ENCODE data around the gene DLG2.

DLG2 gene

DNA sequence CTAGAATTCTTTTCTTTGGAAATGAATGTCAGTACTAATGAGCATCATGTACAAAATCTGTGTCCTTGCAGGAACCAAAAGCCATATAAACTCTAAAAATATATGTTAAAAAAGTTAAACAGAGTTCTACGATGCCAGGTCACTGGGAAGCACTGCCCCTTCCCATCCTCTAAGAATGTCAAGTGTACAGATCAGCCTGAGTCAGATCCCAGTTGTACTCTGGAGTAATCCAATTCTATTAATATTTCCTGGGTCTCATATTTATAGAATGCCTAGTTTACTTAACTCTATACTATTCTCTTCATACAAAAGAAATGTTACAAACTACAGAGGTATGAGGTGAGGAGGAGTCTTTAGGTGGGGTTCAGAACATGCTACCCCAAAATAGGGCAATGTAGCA, 460.1 kb downstream of the DLG2 start:
- Histone ChIP-seq H3K27me3 (replicated peaks in 2 of 5; ENCODE audit: control insufficient read depth in 4 of 5, insufficient read depth in 5 of 5, low read length in 4 of 5) (no peaks in the 10 kb centered on the region), H3K27ac (ENCODE audit: insufficient read depth in 1 of 2, low read depth in 1 of 2, low read length in 2 of 2, poor library complexity in 1 of 2, severe bottlenecking in 2 of 2) (no peak overlapping the region), H3K4me3 (ENCODE audit: control insufficient read depth in 1 of 7, extremely low read depth in 1 of 7, insufficient read depth in 4 of 7, low read depth in 2 of 7, low read length in 6 of 7) (no peak overlapping the region), H3K9me3 (ENCODE audit: control extremely low read depth in 1 of 5, control insufficient read depth in 4 of 5, insufficient read depth in 2 of 5, low read depth in 1 of 5, low read length in 4 of 5) (peaks cover 0 to 8% (median 0%) of the 10 kb centered on the region in 5 experiments), H3K4me1 (ENCODE audit: control extremely low read depth in 1 of 4, control insufficient read depth in 4 of 4, insufficient read depth in 4 of 4, low read length in 3 of 4) (no peaks in the 10 kb centered on the region), H3K36me3 (ENCODE audit: control insufficient read depth in 4 of 4, insufficient read depth in 4 of 4, low read length in 3 of 4) (no peaks in the 10 kb centered on the region)
- WGBS (ENCODE audit: insufficient coverage), result no CpG with 5 or more reads among the region's 1 CpG
- CTCF ChIA-PET, result no interaction called here
- POLR2A ChIA-PET, result no interaction called here
- DNase-seq, result no peak

DNA sequence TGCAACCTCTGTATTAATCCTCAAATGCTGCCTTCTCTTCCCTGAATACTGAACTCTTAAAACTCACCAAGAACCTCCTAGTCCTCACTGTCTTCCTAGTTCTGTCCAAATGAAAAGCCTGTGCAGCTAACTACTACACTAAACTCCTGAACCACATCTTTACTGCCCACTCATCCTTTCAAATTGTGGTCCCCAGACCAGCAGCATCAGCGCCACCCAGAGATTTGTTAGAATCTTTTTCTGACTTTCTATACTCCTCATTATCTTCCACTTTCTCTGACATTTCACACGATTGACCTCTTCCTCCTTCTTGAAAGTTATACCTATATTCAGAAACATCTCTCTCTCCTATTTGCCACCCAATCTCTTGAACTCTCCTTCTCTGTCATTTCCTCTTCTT, 461.3 kb downstream of the DLG2 start:
- no peaks in the 10 kb centered on the region for H3K36me3 ChIP-seq (ENCODE audit: control insufficient read depth in 4 of 4, insufficient read depth in 4 of 4, low read length in 3 of 4)
- H3K27me3 ChIP-seq (replicated peaks in 2 of 5; ENCODE audit: control insufficient read depth in 4 of 5, insufficient read depth in 5 of 5, low read length in 4 of 5), result no peaks in the 10 kb centered on the region
- POLR2A ChIA-PET, result no interaction called here
- WGBS (ENCODE audit: insufficient coverage), result 91% methylated on average over 2 of the region's 2 CpGs
- H3K9me3 ChIP-seq (ENCODE audit: control extremely low read depth in 1 of 5, control insufficient read depth in 4 of 5, insufficient read depth in 2 of 5, low read depth in 1 of 5, low read length in 4 of 5), result no peaks in the 10 kb centered on the region
- CTCF ChIA-PET, result no interaction called here
- H3K27ac ChIP-seq (ENCODE audit: insufficient read depth in 1 of 2, low read depth in 1 of 2, low read length in 2 of 2, poor library complexity in 1 of 2, severe bottlenecking in 2 of 2), result no peak overlapping the region
- no peaks in the 10 kb centered on the region for H3K4me1 ChIP-seq (ENCODE audit: control extremely low read depth in 1 of 4, control insufficient read depth in 4 of 4, insufficient read depth in 4 of 4, low read length in 3 of 4)
- no peak overlapping the region for H3K4me3 ChIP-seq (ENCODE audit: control insufficient read depth in 1 of 7, extremely low read depth in 1 of 7, insufficient read depth in 4 of 7, low read depth in 2 of 7, low read length in 6 of 7)
- no peak for DNase-seq

DNA sequence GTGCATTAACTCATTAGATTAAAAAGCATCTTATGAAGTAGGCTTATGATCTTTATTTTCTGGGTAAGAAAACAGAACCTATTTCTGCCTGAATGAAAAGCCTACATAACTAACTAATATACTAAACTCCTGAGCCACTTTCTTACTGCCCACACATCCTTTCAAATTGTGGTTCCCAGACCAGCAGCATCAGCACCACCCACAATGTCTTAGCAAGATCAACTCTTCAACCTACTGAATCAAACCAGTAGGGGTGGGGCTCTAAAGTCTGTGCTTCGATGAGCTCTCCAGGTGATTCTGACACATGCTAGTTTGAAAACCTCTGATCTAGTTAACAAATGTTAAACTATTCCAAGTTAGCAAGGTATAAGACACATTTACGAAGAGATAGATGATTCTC, 462.4 kb downstream of the DLG2 start:
- Histone ChIP-seq H3K36me3 (ENCODE audit: control insufficient read depth in 4 of 4, insufficient read depth in 4 of 4, low read length in 3 of 4) (no peaks in the 10 kb centered on the region), H3K9me3 (ENCODE audit: control extremely low read depth in 1 of 5, control insufficient read depth in 4 of 5, insufficient read depth in 2 of 5, low read depth in 1 of 5, low read length in 4 of 5) (no peaks in the 10 kb centered on the region), H3K4me3 (ENCODE audit: control insufficient read depth in 1 of 7, extremely low read depth in 1 of 7, insufficient read depth in 4 of 7, low read depth in 2 of 7, low read length in 6 of 7) (no peak overlapping the region), H3K27me3 (replicated peaks in 2 of 5; ENCODE audit: control insufficient read depth in 4 of 5, insufficient read depth in 5 of 5, low read length in 4 of 5) (no peaks in the 10 kb centered on the region), H3K27ac (ENCODE audit: insufficient read depth in 1 of 2, low read depth in 1 of 2, low read length in 2 of 2, poor library complexity in 1 of 2, severe bottlenecking in 2 of 2) (no peak overlapping the region), H3K4me1 (ENCODE audit: control extremely low read depth in 1 of 4, control insufficient read depth in 4 of 4, insufficient read depth in 4 of 4, low read length in 3 of 4) (no peaks in the 10 kb centered on the region)
- WGBS (ENCODE audit: insufficient coverage), result 91% methylated on average over 2 of the region's 2 CpGs
- CTCF ChIA-PET, result no interaction called here
- POLR2A ChIA-PET, result no interaction called here
- DNase-seq, result no peak

DNA sequence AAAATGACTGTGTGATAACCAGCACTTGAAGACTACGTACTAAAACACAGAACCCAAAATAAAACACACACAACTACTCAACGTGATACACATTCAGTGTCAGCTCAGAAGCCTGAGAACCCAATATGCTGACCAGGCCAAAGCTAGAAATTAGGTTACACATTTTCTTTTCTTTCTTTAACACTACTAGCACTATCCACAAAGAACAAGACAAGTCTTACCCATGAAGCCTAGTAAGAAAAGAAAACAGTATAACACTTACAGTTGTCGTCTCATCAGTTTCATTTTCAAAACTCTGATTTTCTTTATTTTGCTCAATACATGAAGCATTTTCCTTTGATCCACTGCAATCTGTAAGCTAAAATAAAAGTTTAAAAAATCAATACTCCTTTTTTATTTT, 472.9 kb downstream of the DLG2 start:
- Histone ChIP-seq H3K9me3 (ENCODE audit: control extremely low read depth in 1 of 5, control insufficient read depth in 4 of 5, insufficient read depth in 2 of 5, low read depth in 1 of 5, low read length in 4 of 5) (no peaks in the 10 kb centered on the region), H3K4me3 (ENCODE audit: control insufficient read depth in 1 of 7, extremely low read depth in 1 of 7, insufficient read depth in 4 of 7, low read depth in 2 of 7, low read length in 6 of 7) (no peak overlapping the region), H3K27me3 (replicated peaks in 2 of 5; ENCODE audit: control insufficient read depth in 4 of 5, insufficient read depth in 5 of 5, low read length in 4 of 5) (no peaks in the 10 kb centered on the region), H3K36me3 (ENCODE audit: control insufficient read depth in 4 of 4, insufficient read depth in 4 of 4, low read length in 3 of 4) (no peaks in the 10 kb centered on the region), H3K4me1 (ENCODE audit: control extremely low read depth in 1 of 4, control insufficient read depth in 4 of 4, insufficient read depth in 4 of 4, low read length in 3 of 4) (no peaks in the 10 kb centered on the region), H3K27ac (ENCODE audit: insufficient read depth in 1 of 2, low read depth in 1 of 2, low read length in 2 of 2, poor library complexity in 1 of 2, severe bottlenecking in 2 of 2) (no peak overlapping the region)
- 92% methylated on average over 2 of the region's 3 CpGs for WGBS (ENCODE audit: insufficient coverage)
- DNase-seq, result no peak
- CTCF ChIA-PET, result no interaction called here
- POLR2A ChIA-PET, result no interaction called here

DNA sequence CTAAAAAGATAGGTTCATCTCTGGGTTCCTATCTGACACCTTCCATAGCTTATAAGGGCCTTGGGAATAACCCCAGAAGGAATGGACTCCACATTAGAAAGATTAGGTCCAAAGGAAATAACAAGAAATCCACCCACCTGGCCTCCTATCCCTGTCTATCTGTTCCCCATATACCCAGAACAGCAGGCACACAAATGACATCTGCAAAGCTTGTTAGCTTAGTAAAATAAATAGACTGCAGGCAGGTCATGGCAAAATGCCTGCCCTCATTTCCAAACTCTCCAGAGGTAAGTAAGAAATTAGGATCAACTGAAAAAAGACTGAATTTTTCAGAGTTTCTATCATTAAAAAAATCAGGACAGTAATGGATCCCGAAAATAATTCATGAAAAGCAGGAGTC, 489.5 kb downstream of the DLG2 start:
- no peak for DNase-seq
- Histone ChIP-seq H3K27ac (ENCODE audit: insufficient read depth in 1 of 2, low read depth in 1 of 2, low read length in 2 of 2, poor library complexity in 1 of 2, severe bottlenecking in 2 of 2) (no peak overlapping the region), H3K9me3 (ENCODE audit: control extremely low read depth in 1 of 5, control insufficient read depth in 4 of 5, insufficient read depth in 2 of 5, low read depth in 1 of 5, low read length in 4 of 5) (peaks cover 0 to under 1% (median 0%) of the 10 kb centered on the region in 5 experiments), H3K36me3 (ENCODE audit: control insufficient read depth in 4 of 4, insufficient read depth in 4 of 4, low read length in 3 of 4) (no peaks in the 10 kb centered on the region), H3K27me3 (replicated peaks in 2 of 5; ENCODE audit: control insufficient read depth in 4 of 5, insufficient read depth in 5 of 5, low read length in 4 of 5) (no peaks in the 10 kb centered on the region), H3K4me3 (ENCODE audit: control insufficient read depth in 1 of 7, extremely low read depth in 1 of 7, insufficient read depth in 4 of 7, low read depth in 2 of 7, low read length in 6 of 7) (no peak overlapping the region), H3K4me1 (ENCODE audit: control extremely low read depth in 1 of 4, control insufficient read depth in 4 of 4, insufficient read depth in 4 of 4, low read length in 3 of 4) (no peaks in the 10 kb centered on the region)
- POLR2A ChIA-PET, result no interaction called here
- CTCF ChIA-PET, result no interaction called here
- WGBS (ENCODE audit: insufficient coverage), result no CpG with 5 or more reads among the region's 1 CpG

DNA sequence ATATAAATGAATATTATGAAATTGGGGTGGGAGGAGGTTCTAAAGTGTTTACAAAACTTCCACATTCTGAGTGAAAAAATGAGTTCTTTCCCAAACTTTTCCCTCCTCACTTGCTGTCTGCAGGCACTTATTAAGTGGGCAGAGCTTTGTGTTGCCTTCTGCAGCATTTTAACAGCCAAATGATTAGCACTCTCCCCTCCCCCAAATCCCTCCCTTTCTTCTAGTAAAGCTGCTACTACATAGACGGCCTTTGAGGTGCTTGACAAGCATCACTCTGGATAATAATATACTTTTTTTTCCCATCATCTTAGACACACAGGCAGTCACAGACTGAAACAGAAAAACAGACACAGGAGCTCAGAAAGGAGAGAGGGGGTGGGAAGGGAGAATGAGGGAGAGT, 493.5 kb downstream of the DLG2 start:
- ChIA-PET CTCF (no interaction called here), POLR2A (no interaction called here)
- no CpG with 5 or more reads among the region's 1 CpG for WGBS (ENCODE audit: insufficient coverage)
- DNase-seq, result no peak
- no peaks in the 10 kb centered on the region for H3K4me1 ChIP-seq (ENCODE audit: control extremely low read depth in 1 of 4, control insufficient read depth in 4 of 4, insufficient read depth in 4 of 4, low read length in 3 of 4)
- H3K27ac ChIP-seq (ENCODE audit: insufficient read depth in 1 of 2, low read depth in 1 of 2, low read length in 2 of 2, poor library complexity in 1 of 2, severe bottlenecking in 2 of 2), result no peak overlapping the region
- no peaks in the 10 kb centered on the region for H3K36me3 ChIP-seq (ENCODE audit: control insufficient read depth in 4 of 4, insufficient read depth in 4 of 4, low read length in 3 of 4)
- H3K27me3 ChIP-seq (replicated peaks in 2 of 5; ENCODE audit: control insufficient read depth in 4 of 5, insufficient read depth in 5 of 5, low read length in 4 of 5), result no peaks in the 10 kb centered on the region
- H3K9me3 ChIP-seq (ENCODE audit: control extremely low read depth in 1 of 5, control insufficient read depth in 4 of 5, insufficient read depth in 2 of 5, low read depth in 1 of 5, low read length in 4 of 5), result no peaks in the 10 kb centered on the region
- H3K4me3 ChIP-seq (ENCODE audit: control insufficient read depth in 1 of 7, extremely low read depth in 1 of 7, insufficient read depth in 4 of 7, low read depth in 2 of 7, low read length in 6 of 7), result no peak overlapping the region

DNA sequence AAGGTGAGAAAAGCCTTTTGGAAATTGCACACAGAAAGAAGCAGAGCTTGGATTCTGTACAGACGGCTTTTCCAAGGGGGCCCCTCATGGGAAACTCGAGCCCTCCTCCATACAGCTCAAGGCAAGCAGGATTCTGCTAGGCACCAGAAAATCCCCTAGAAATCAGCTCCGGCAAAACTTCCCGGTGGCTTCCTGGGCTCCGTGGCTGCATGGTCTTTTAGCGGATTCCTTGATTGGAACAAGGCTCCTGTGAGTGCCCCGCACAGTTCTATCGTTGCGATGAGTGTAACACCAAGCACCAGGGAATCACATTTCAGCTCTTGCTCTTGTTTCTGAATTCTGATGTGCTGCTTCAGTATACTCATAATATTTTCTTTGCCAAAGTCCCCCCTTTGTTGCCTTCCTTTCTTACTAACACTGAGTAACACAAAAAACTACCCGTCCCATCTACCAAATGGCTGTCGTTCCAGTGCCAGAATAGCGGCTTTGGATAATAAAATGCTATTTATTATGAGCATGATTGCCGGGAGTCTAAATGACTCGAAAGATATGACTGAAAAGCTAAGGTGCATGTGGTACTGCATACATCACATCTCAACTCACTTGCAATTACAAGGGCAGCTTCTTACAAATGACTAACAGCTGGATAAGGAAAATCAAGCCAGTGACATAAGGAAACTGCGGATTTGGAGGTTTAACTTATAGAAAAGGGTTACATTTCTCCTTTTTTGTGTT, 494.1 kb downstream of the DLG2 start:
- Histone ChIP-seq H3K9me3 (ENCODE audit: control extremely low read depth in 1 of 5, control insufficient read depth in 4 of 5, insufficient read depth in 2 of 5, low read depth in 1 of 5, low read length in 4 of 5) (no peaks in the 10 kb centered on the region), H3K4me1 (ENCODE audit: control extremely low read depth in 1 of 4, control insufficient read depth in 4 of 4, insufficient read depth in 4 of 4, low read length in 3 of 4) (no peaks in the 10 kb centered on the region), H3K27ac (ENCODE audit: insufficient read depth in 1 of 2, low read depth in 1 of 2, low read length in 2 of 2, poor library complexity in 1 of 2, severe bottlenecking in 2 of 2) (no peak overlapping the region), H3K27me3 (replicated peaks in 2 of 5; ENCODE audit: control insufficient read depth in 4 of 5, insufficient read depth in 5 of 5, low read length in 4 of 5) (no peaks in the 10 kb centered on the region), H3K36me3 (ENCODE audit: control insufficient read depth in 4 of 4, insufficient read depth in 4 of 4, low read length in 3 of 4) (no peaks in the 10 kb centered on the region), H3K4me3 (ENCODE audit: control insufficient read depth in 1 of 7, extremely low read depth in 1 of 7, insufficient read depth in 4 of 7, low read depth in 2 of 7, low read length in 6 of 7) (no peak overlapping the region)
- ChIA-PET CTCF (no interaction called here), POLR2A (no interaction called here)
- 44% methylated on average over 9 of the region's 15 CpGs for WGBS (ENCODE audit: insufficient coverage)
- DNase-seq, result no peak

Measured in common myeloid progenitor, CD34-positive (primary cell).